Mucosa of stomach (tissue), 1 donor: ENCODE results near the gene PLVAP.

Experiments
- H3K27me3 ChIP-seq: one replicate; pipeline ENCODE4 v1.7.0; 2013; ENCODE audit warnings: mild to moderate bottlenecking, low read length; ENCODE audit not compliant: control insufficient read depth, insufficient read depth
- H3K36me3 ChIP-seq: one replicate; pipeline ENCODE4 v1.7.0; 2013; ENCODE audit warnings: low read length; ENCODE audit not compliant: control insufficient read depth, insufficient read depth
- H3K4me1 ChIP-seq: one replicate; pipeline ENCODE4 v1.7.0; 2013; ENCODE audit warnings: mild to moderate bottlenecking, low read length; ENCODE audit not compliant: control insufficient read depth, insufficient read depth
- H3K4me3 ChIP-seq: one replicate; pipeline ENCODE4 v1.7.0; 2013; ENCODE audit warnings: low read length
- H3K9ac ChIP-seq: one replicate; pipeline ENCODE4 v1.7.0; 2013; ENCODE audit warnings: mild to moderate bottlenecking, low read length, moderate library complexity
- H3K9me3 ChIP-seq: one replicate; pipeline ENCODE4 v1.7.0; 2013; ENCODE audit warnings: mild to moderate bottlenecking, low read length, moderate library complexity; ENCODE audit not compliant: control insufficient read depth
- donor health status: Pancreatic carcinoma.

The PLVAP gene

GRCh38 chr19:17346109-17346671 is 31.0 kb downstream of the PLVAP start:
- Histone ChIP-seq H3K36me3 (no peaks in the 10 kb centered on the region), H3K4me3 (no peak overlapping the region), H3K9me3 (no peaks in the 10 kb centered on the region), H3K9ac (no peak overlapping the region), H3K27me3 (peaks cover 12% of the 10 kb centered on the region), H3K4me1 (no peaks in the 10 kb centered on the region)

GRCh38 chr19:17341845-17342244 is 35.3 kb downstream of the PLVAP start:
- Histone ChIP-seq H3K4me3 (no peak overlapping the region), H3K27me3 (no peaks in the 10 kb centered on the region), H3K4me1 (peaks cover 17% of the 10 kb centered on the region), H3K9me3 (no peaks in the 10 kb centered on the region), H3K36me3 (no peaks in the 10 kb centered on the region), H3K9ac (no peak overlapping the region)

- no peak overlapping the region for H3K9ac ChIP-seq
- H3K4me1 ChIP-seq, result peaks cover 17% of the 10 kb centered on the region
- no peak overlapping the region for H3K4me3 ChIP-seq
- no peaks in the 10 kb centered on the region for H3K9me3 ChIP-seq
- H3K27me3 ChIP-seq, result no peaks in the 10 kb centered on the region
- no peaks in the 10 kb centered on the region for H3K36me3 ChIP-seq
Measured at GRCh38 chr19:17341386-17341785, 35.8 kb downstream of the PLVAP start.

GRCh38 chr19:17340871-17341357 is 36.2 kb downstream of the PLVAP start:
- Histone ChIP-seq H3K36me3 (no peaks in the 10 kb centered on the region), H3K4me1 (peaks cover 17% of the 10 kb centered on the region), H3K9ac (no peak overlapping the region), H3K27me3 (no peaks in the 10 kb centered on the region), H3K9me3 (no peaks in the 10 kb centered on the region), H3K4me3 (no peak overlapping the region)

- no peaks in the 10 kb centered on the region for H3K9me3 ChIP-seq
- no peak overlapping the region for H3K4me3 ChIP-seq
- no peaks in the 10 kb centered on the region for H3K36me3 ChIP-seq
- H3K9ac ChIP-seq, result no peak overlapping the region
- H3K27me3 ChIP-seq, result no peaks in the 10 kb centered on the region
- peaks cover 22% of the 10 kb centered on the region for H3K4me1 ChIP-seq
Measured at GRCh38 chr19:17340302-17340870, 36.8 kb downstream of the PLVAP start.

GRCh38 chr19:17339088-17339741 is 37.9 kb downstream of the PLVAP start:
- no peaks in the 10 kb centered on the region for H3K27me3 ChIP-seq
- H3K9ac ChIP-seq, result no peak overlapping the region
- H3K36me3 ChIP-seq, result no peaks in the 10 kb centered on the region
- H3K4me1 ChIP-seq, result peaks cover 29% of the 10 kb centered on the region
- no peaks in the 10 kb centered on the region for H3K9me3 ChIP-seq
- no peak overlapping the region for H3K4me3 ChIP-seq

GRCh38 chr19:17338433-17339078 is 38.6 kb downstream of the PLVAP start:
- H3K36me3 ChIP-seq, result no peaks in the 10 kb centered on the region
- H3K4me3 ChIP-seq, result peak overlapping the region; percentile 98
- H3K27me3 ChIP-seq, result no peaks in the 10 kb centered on the region
- no peaks in the 10 kb centered on the region for H3K9me3 ChIP-seq
- peak overlapping the region; percentile 85 for H3K9ac ChIP-seq
- peaks cover 35% of the 10 kb centered on the region for H3K4me1 ChIP-seq

- Histone ChIP-seq H3K36me3 (no peaks in the 10 kb centered on the region), H3K4me1 (peaks cover 35% of the 10 kb centered on the region), H3K9me3 (no peaks in the 10 kb centered on the region), H3K27me3 (no peaks in the 10 kb centered on the region), H3K4me3 (peak overlapping the region; percentile 98), H3K9ac (peak overlapping the region; percentile 85)
Measured at GRCh38 chr19:17337675-17338432, 39.3 kb downstream of the PLVAP start.

- no peaks in the 10 kb centered on the region for H3K27me3 ChIP-seq
- peak within 1 kb of the TSS; percentile 98 for H3K4me3 ChIP-seq
- no peaks in the 10 kb centered on the region for H3K9me3 ChIP-seq
- H3K9ac ChIP-seq, result peak within 1 kb of the TSS; percentile 85
- H3K36me3 ChIP-seq, result no peaks in the 10 kb centered on the region
- H3K4me1 ChIP-seq, result peaks cover 35% of the 10 kb centered on the region
Measured at GRCh38 chr19:17336872-17337674, 40.1 kb downstream of the PLVAP start, which contains the start of gene GTPBP3. Gene GTPBP3, plus strand, starts transcription at chr19:17337553. Its CDS starts 59 bp downstream, at chr19:17337612.

GRCh38 chr19:17335575-17335974 is 41.6 kb downstream of the PLVAP start:
- peaks cover 5% of the 10 kb centered on the region for H3K27me3 ChIP-seq
- H3K36me3 ChIP-seq, result no peaks in the 10 kb centered on the region
- H3K9me3 ChIP-seq, result no peaks in the 10 kb centered on the region
- H3K4me1 ChIP-seq, result peaks cover 35% of the 10 kb centered on the region
- H3K4me3 ChIP-seq, result no peak overlapping the region
- H3K9ac ChIP-seq, result no peak overlapping the region
